Sigmoid colon (tissue), 7 donors: ENCODE measurements around the gene DNAJC27. TPM values are rescaled to one million over a fixed set of nuclear protein-coding genes. Genes with fewer than 3 reads are reported as not detected.

ENCODE experiments used
- DNase-seq: peaks from one replicate; pipeline ENCODE4 v3.0.0-alpha.2; 2019
- H3K27ac ChIP-seq, 4 donors: fragments of 200-600 bp; sonication (generic); one replicate each; pipeline ENCODE4 v1.5.1; 2016 to 2019; ENCODE audit warnings: mild to moderate bottlenecking in 1 of 4
- H3K27me3 ChIP-seq, 3 donors: fragments of 200-600 bp; sonication (generic); one replicate each; pipeline ENCODE4 v1.5.1; 2019; ENCODE audit warnings: mild to moderate bottlenecking in 1 of 3
- H3K36me3 ChIP-seq, 4 donors: fragments of 200-600 bp; sonication (generic); one replicate each; pipeline ENCODE4 v1.5.1; 2016 to 2019
- H3K4me1 ChIP-seq, 4 donors: fragments of 200-600 bp; sonication (generic); one replicate each; pipeline ENCODE4 v1.5.1; 2017 to 2019
- H3K4me3 ChIP-seq, 4 donors: fragments of 200-600 bp; sonication (generic); one replicate each; pipeline ENCODE4 v1.5.1; 2017 to 2019; ENCODE audit warnings: mild to moderate bottlenecking in 2 of 4, moderate library complexity in 1 of 4
- H3K9me3 ChIP-seq, 4 donors: fragments of 200-600 bp in 3 of 4; sonication (generic) in 3 of 4; one replicate each; pipeline versions ENCODE4 v1.5.1 to v1.6.1; 2013 to 2019
- CTCF ChIP-seq, 4 experiments: fragments of 450-650 bp in 3 of 4; fragments of 200-600 bp in 1 of 4; IDR thresholded peaks; one replicate each; pipeline ENCODE4 v1.5.1; 2016 to 2019; ENCODE audit warnings: antibody characterized with exemption in 4 of 4, mild to moderate bottlenecking in 3 of 4, moderate library complexity in 2 of 4
- EP300 ChIP-seq, 4 donors: sonication (generic); formaldehyde crosslinking; IDR thresholded peaks; one replicate each; pipeline ENCODE4 v1.6.1; 2017; ENCODE audit warnings: antibody characterized with exemption in 4 of 4
- POLR2A ChIP-seq, 2 donors: fragments of 450-650 bp; IDR thresholded peaks; one replicate each; pipeline ENCODE4 v1.6.1; 2016; ENCODE audit warnings: antibody characterized with exemption in 2 of 2, mild to moderate bottlenecking in 2 of 2, moderate library complexity in 2 of 2
- POLR2AphosphoS5 ChIP-seq, 4 donors: sonication (generic); formaldehyde crosslinking; IDR thresholded peaks; one replicate each; pipeline ENCODE4 v1.6.1; 2017; ENCODE audit warnings: antibody characterized with exemption in 4 of 4
- WGBS, 2 donors: extraction: QIAGEN DNeasy Blood & Tissue Kit; methylation state at CpG; one replicate each; pipeline ENCODE4 v1.1.7; 2013; 5-methylcytosine and 5-hydroxymethylcytosine counted together
- intact Hi-C: fragments of 100-400 bp; cut with DNase I; formaldehyde crosslinking; loops from one replicate; pipeline ENCODE4 v1.15.1; 2023
- polyA plus RNA-seq, 3 donors: library from polyadenylated mRNA; stranded (reverse); fragments of 200-250 nt; gene quantifications; one replicate each; pipeline ENCODE4 v1.2.3, GENCODE V29; 2013
- total RNA-seq, 4 donors: library from RNA; depleted of rRNA; stranded (reverse); fragments of >200 nt; gene quantifications; one replicate each; pipeline ENCODE4 v1.1.0, GENCODE V29; 2016
- donor health status: healthy with polysubstance abuse.
- donor health status: Bipolar disorder and iron deficiency.
- donor health status: healthy.

The DNAJC27 gene
- total and polyA plus RNA-seq, 7 donors = 0.60 to 12.5 (median 6.3) TPM

- intact Hi-C loops = no loop called here
- no peak overlapping the region for H3K4me3 ChIP-seq
- H3K27ac ChIP-seq = no peak overlapping the region
- peak; percentile 43 for DNase-seq
- peaks cover 0 to 20% (median 17%) of the 10 kb centered on the region in 4 donors for H3K4me1 ChIP-seq
- no peaks in the 10 kb centered on the region for H3K9me3 ChIP-seq
- no peaks in the 10 kb centered on the region for H3K27me3 ChIP-seq
- H3K36me3 ChIP-seq = no peaks in the 10 kb centered on the region
- TF ChIP-seq CTCF (IDR thresholded peaks at IDR 0.05) (no peak), POLR2AphosphoS5 (IDR thresholded peaks at IDR 0.05) (no peak), POLR2A (IDR thresholded peaks at IDR 0.05) (no peak), EP300 (IDR thresholded peaks at IDR 0.05) (no peak)
- 92% methylated on average over 6 of the region's 6 CpGs for WGBS, 2 donors
Observed at GRCh38 chr2:24924732-24925131, 47.0 kb downstream of the DNAJC27 start.

- WGBS, 2 donors = 91 to 93% methylated on average over 5 of the region's 5 CpGs
- no peak for DNase-seq
- intact Hi-C loops = no loop called here
Observed at GRCh38 chr2:24924266-24924665, 47.5 kb downstream of the DNAJC27 start.

GRCh38 chr2:24923106-24923505 lies 48.6 kb downstream of the DNAJC27 start:
- Histone ChIP-seq H3K27me3 (no peaks in the 10 kb centered on the region), H3K27ac (no peak overlapping the region), H3K4me3 (no peak overlapping the region), H3K4me1 (peaks cover 0 to 31% (median 29%) of the 10 kb centered on the region in 4 donors), H3K9me3 (no peaks in the 10 kb centered on the region), H3K36me3 (no peaks in the 10 kb centered on the region)
- peak; percentile 48 for DNase-seq
- intact Hi-C loops = no loop called here
- WGBS, 2 donors = 96 to 97% methylated on average over 10 of the region's 10 CpGs
- TF ChIP-seq CTCF (IDR thresholded peaks at IDR 0.05) = no peak
- TF ChIP-seq EP300 (IDR thresholded peaks at IDR 0.05) = no peak
- no peak for TF ChIP-seq POLR2AphosphoS5 (IDR thresholded peaks at IDR 0.05)
- no peak for TF ChIP-seq POLR2A (IDR thresholded peaks at IDR 0.05)

More at GRCh38 chr2:24924266-24924665, 47.5 kb downstream of the DNAJC27 start:
- TF ChIP-seq POLR2A (IDR thresholded peaks at IDR 0.05) (no peak), EP300 (IDR thresholded peaks at IDR 0.05) (no peak), POLR2AphosphoS5 (IDR thresholded peaks at IDR 0.05) (no peak), CTCF (IDR thresholded peaks at IDR 0.05) (no peak)
- no peaks in the 10 kb centered on the region for H3K36me3 ChIP-seq
- H3K27me3 ChIP-seq = no peaks in the 10 kb centered on the region
- no peak overlapping the region for H3K27ac ChIP-seq
- no peak overlapping the region for H3K4me3 ChIP-seq
- H3K4me1 ChIP-seq = peaks cover 0 to 23% (median 20%) of the 10 kb centered on the region in 4 donors
- no peaks in the 10 kb centered on the region for H3K9me3 ChIP-seq

- intact Hi-C loops = no loop called here
- Histone ChIP-seq H3K27ac (no peak overlapping the region), H3K9me3 (no peaks in the 10 kb centered on the region), H3K4me1 (peaks cover 0 to 35% (median 28%) of the 10 kb centered on the region in 4 donors), H3K36me3 (no peaks in the 10 kb centered on the region), H3K27me3 (no peaks in the 10 kb centered on the region), H3K4me3 (no peak overlapping the region)
- 97 to 98% methylated on average over 1 of the region's 1 CpG for WGBS, 2 donors
- TF ChIP-seq POLR2A (IDR thresholded peaks at IDR 0.05) (no peak), EP300 (IDR thresholded peaks at IDR 0.05) (no peak), CTCF (IDR thresholded peaks at IDR 0.05) (no peak)
- DNase-seq = no peak
Observed at GRCh38 chr2:24922556-24922955, 49.2 kb downstream of the DNAJC27 start.
